OCI-LY1 (cell line): ENCODE measurements around the gene NR6A1.

Source experiments
- EZH2 ChIP-seq: fragments of 200-600 bp; sonication (generic), shearing (Covaris generic); IDR thresholded peaks from 2 replicates; pipeline ENCODE4 v1.8.0; 2017; ENCODE audit warnings: borderline replicate concordance, mixed run types, mild to moderate bottlenecking, antibody characterized with exemption, low read length, moderate library complexity, mixed read lengths
- TF ChIP-seq, protein P1 (sequence below): fragments of 200-600 bp; sonication (generic), shearing (Covaris generic); IDR thresholded peaks from 2 replicates; pipeline ENCODE4 v1.5.1; 2017; ENCODE audit warnings: mild to moderate bottlenecking, antibody characterized with exemption, low read length, moderate library complexity, mixed read lengths

DNA sequence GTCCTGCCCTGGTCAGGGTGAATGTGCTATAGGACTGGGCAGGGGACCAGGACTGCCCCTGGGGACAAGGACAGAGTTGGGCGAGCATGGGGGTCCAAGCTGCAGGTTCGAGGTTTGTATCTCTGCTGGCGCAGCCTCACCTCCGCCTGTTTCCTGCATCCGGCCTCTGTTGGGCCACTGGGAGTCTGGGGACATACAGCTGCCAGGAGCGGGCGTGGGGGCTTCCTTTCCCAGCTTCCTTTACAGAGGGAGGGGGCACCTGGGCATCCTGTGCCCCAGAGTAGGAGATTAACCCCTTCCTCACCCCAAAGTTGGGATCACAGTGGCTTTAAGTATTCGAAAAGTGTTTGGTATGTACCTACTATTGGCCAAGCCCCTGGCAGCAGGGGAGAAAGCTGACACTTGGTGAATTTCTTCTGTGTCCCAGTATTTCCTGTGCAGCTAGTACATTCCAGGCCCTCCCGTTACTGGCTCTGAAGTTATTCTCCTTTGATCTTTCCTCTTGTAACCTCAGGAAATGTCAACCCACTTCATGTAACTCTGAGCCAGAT, 24.8 kb upstream of the NR6A1 start:
- TF ChIP-seq, protein P1, sequence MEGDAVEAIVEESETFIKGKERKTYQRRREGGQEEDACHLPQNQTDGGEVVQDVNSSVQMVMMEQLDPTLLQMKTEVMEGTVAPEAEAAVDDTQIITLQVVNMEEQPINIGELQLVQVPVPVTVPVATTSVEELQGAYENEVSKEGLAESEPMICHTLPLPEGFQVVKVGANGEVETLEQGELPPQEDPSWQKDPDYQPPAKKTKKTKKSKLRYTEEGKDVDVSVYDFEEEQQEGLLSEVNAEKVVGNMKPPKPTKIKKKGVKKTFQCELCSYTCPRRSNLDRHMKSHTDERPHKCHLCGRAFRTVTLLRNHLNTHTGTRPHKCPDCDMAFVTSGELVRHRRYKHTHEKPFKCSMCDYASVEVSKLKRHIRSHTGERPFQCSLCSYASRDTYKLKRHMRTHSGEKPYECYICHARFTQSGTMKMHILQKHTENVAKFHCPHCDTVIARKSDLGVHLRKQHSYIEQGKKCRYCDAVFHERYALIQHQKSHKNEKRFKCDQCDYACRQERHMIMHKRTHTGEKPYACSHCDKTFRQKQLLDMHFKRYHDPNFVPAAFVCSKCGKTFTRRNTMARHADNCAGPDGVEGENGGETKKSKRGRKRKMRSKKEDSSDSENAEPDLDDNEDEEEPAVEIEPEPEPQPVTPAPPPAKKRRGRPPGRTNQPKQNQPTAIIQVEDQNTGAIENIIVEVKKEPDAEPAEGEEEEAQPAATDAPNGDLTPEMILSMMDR, result no peak
- TF ChIP-seq EZH2, result no peak
